Neutrophil (primary cell): ENCODE measurements around the gene NYAP2.

Source experiments
- H3K27ac ChIP-seq: fragments of 200-600 bp; sonication (generic); 2 replicates; pipeline ENCODE4 v1.5.1; 2016; ENCODE audit warnings: mild to moderate bottlenecking, moderate library complexity
- H3K27me3 ChIP-seq: fragments of 200-600 bp; sonication (generic); 2 replicates; pipeline ENCODE4 v1.6.0; 2016; ENCODE audit warnings: mild to moderate bottlenecking
- H3K36me3 ChIP-seq: fragments of 200-600 bp; sonication (generic); 2 replicates; pipeline ENCODE4 v1.5.1; 2017
- H3K4me1 ChIP-seq, 2 experiments: fragments of 200-600 bp in 1 of 2; sonication (generic) in 1 of 2; 1 replicate in 1 of 2; 2 replicates in 1 of 2; pipeline versions ENCODE4 v1.5.1 to v1.6.1; 2013 to 2016; ENCODE audit warnings: low read depth in 1 of 2, low read length in 1 of 2, mild to moderate bottlenecking in 1 of 2, moderate library complexity in 1 of 2; ENCODE audit not compliant: control insufficient read depth in 1 of 2, insufficient read depth in 1 of 2
- H3K4me3 ChIP-seq, 2 experiments: fragments of 200-600 bp in 1 of 2; sonication (generic) in 1 of 2; 1 replicate in 1 of 2; 2 replicates in 1 of 2; pipeline ENCODE4 v1.5.1; 2013 to 2016; ENCODE audit warnings: low read depth in 1 of 2, low read length in 1 of 2, mild to moderate bottlenecking in 1 of 2, moderate library complexity in 1 of 2
- H3K9me3 ChIP-seq: fragments of 200-600 bp; sonication (generic); 2 replicates; pipeline ENCODE4 v1.5.1; 2016
- TF ChIP-seq, protein P1 (sequence below): fragments of 200-600 bp; sonication (generic); IDR thresholded peaks from 2 replicates; pipeline ENCODE4 v1.5.1; 2016; ENCODE audit warnings: antibody characterized with exemption

Gene NYAP2

DNA sequence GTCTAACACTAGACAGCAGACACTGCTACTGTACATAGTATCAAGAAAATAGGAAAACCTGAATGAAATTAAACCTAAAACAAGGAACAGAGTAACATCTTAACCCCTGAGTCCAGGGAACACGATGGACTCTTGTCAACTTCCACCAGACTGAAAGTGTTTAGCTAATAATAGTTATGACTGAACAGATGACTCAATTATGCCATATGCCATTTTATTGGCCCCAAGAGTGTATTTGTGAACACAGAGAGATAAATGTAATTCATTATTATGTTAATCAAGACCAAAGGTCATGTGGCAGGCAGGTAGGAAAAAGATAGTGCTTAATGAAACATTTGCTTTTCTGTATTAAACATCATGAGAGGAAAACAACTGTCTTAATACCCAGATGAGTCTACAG is 58.0 kb downstream of the NYAP2 start:
- H3K4me1 ChIP-seq, result no peaks in the 10 kb centered on the region
- H3K9me3 ChIP-seq, result no peaks in the 10 kb centered on the region
- TF ChIP-seq, protein P1, sequence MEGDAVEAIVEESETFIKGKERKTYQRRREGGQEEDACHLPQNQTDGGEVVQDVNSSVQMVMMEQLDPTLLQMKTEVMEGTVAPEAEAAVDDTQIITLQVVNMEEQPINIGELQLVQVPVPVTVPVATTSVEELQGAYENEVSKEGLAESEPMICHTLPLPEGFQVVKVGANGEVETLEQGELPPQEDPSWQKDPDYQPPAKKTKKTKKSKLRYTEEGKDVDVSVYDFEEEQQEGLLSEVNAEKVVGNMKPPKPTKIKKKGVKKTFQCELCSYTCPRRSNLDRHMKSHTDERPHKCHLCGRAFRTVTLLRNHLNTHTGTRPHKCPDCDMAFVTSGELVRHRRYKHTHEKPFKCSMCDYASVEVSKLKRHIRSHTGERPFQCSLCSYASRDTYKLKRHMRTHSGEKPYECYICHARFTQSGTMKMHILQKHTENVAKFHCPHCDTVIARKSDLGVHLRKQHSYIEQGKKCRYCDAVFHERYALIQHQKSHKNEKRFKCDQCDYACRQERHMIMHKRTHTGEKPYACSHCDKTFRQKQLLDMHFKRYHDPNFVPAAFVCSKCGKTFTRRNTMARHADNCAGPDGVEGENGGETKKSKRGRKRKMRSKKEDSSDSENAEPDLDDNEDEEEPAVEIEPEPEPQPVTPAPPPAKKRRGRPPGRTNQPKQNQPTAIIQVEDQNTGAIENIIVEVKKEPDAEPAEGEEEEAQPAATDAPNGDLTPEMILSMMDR, result no peak
- H3K27ac ChIP-seq, result no peak overlapping the region
- no peaks in the 10 kb centered on the region for H3K36me3 ChIP-seq
- H3K4me3 ChIP-seq, result no peak overlapping the region
- H3K27me3 ChIP-seq, result no peaks in the 10 kb centered on the region

DNA sequence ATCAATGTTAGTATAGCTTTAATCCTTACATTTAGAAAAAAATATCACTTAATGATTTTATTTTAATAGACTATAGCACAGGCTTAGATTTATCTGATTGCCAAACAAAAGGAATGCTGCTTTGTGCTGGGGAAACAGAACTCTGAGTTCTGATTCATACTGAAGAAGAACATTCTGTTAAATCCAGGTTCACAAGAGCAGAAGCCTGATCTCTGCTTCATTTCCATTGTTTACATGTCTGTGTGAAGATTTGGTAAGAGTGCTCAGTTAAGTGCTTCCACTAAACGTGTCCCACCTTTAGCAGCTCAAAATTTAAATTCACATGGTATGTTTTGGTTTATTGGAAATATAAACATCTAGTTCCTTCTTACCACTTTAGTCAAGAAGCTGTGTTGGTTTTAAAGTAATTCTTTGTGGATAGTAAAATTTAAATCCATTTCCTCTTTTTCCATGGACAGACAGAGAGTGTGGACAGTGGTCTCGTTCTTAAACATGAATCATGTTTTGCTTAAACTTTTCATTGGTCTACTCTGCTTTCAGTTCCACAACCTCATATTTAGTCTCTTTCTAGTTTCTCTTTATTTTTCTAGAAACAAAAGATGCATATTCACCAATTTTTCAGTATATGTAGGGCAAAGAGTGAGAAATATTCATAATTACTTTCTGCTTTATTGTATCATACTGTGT is 59.1 kb downstream of the NYAP2 start:
- no peaks in the 10 kb centered on the region for H3K36me3 ChIP-seq
- no peak overlapping the region for H3K27ac ChIP-seq
- no peaks in the 10 kb centered on the region for H3K4me1 ChIP-seq
- no peaks in the 10 kb centered on the region for H3K9me3 ChIP-seq
- no peaks in the 10 kb centered on the region for H3K27me3 ChIP-seq
- H3K4me3 ChIP-seq, result no peak overlapping the region
- TF ChIP-seq, protein P1, result no peak

- Histone ChIP-seq H3K27ac (no peak overlapping the region), H3K36me3 (no peaks in the 10 kb centered on the region), H3K4me1 (peaks cover 0 to 5% of the 10 kb centered on the region in 2 experiments), H3K27me3 (no peaks in the 10 kb centered on the region), H3K4me3 (no peak overlapping the region), H3K9me3 (no peaks in the 10 kb centered on the region)
- TF ChIP-seq, protein P1, result no peak
These were observed 62.9 kb downstream of the NYAP2 start for GRCh38 chr2:225462417-225462816.

- Histone ChIP-seq H3K4me3 (no peak overlapping the region), H3K36me3 (no peaks in the 10 kb centered on the region), H3K4me1 (peaks cover 0 to 5% of the 10 kb centered on the region in 2 experiments), H3K9me3 (no peaks in the 10 kb centered on the region), H3K27ac (no peak overlapping the region), H3K27me3 (no peaks in the 10 kb centered on the region)
- TF ChIP-seq, protein P1, result no peak
These were observed 63.4 kb downstream of the NYAP2 start for GRCh38 chr2:225462945-225463344.

DNA sequence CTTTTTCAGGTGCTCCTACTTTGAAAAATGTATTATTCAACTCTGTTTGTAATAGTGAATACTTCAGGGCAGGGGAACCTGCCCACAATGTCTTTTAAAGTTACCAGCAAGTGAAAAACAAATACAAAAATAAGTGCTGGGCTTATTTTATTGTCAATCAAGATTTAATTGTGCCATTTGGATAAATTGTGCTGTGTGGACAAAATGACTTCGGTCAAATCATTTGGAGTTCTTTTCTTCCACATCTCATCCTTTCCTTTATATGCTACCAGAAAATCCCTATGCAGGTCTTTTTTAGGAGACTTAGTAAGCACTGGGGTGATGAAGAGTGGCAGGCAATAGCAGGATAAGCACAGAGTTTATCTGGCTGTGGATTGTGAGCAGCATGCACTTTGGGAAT is 63.9 kb downstream of the NYAP2 start:
- H3K9me3 ChIP-seq, result no peaks in the 10 kb centered on the region
- no peak overlapping the region for H3K27ac ChIP-seq
- H3K36me3 ChIP-seq, result no peaks in the 10 kb centered on the region

More for the DNA sequence above, 63.9 kb downstream of the NYAP2 start:
- Histone ChIP-seq H3K4me3 (no peak overlapping the region), H3K27me3 (no peaks in the 10 kb centered on the region), H3K4me1 (peaks cover 0 to 5% of the 10 kb centered on the region in 2 experiments)
- TF ChIP-seq, protein P1, result no peak
